H1 (cell line): ENCODE measurements around the gene RAB34. TPM values are rescaled to one million over a fixed set of nuclear protein-coding genes. Genes with fewer than 3 reads are reported as not detected.

ENCODE experiments used
- CTCF ChIA-PET: fragments of 300-600 bp; sonication (Branson Sonifier 250); formaldehyde crosslinking; loops from one replicate; lab custom pipeline; 2021; ENCODE audit not compliant: partially characterized antibody; lab: Charles Lee
- POLR2A ChIA-PET: fragments of 300-600 bp; sonication (Branson Sonifier 250); formaldehyde crosslinking; loops from one replicate; lab custom pipeline; 2021; ENCODE audit warnings: inconsistent platforms; ENCODE audit not compliant: partially characterized antibody; lab: Charles Lee
- DNase-seq, 2 experiments: peaks; one replicate each; pipeline versions ENCODE4 v3.0.0 to v3.0.0-alpha.2; 2010 to 2022; ENCODE audit warnings: low spot score in 2 of 2, low read depth in 1 of 2, mixed read lengths in 1 of 2
- FAIRE-seq: peaks from 2 replicates; lab custom pipeline; 2011; peaks lifted over from hg19 to GRCh38; lab: Jason Lieb, UNC
- H2AFZ ChIP-seq: 2 replicates; pipeline ENCODE4 v1.8.1; 2012; ENCODE audit warnings: low read length, inconsistent platforms
- H2AK5ac ChIP-seq: 2 replicates; pipeline ENCODE4 v1.6.1; 2013; ENCODE audit warnings: low read depth, low read length
- H2BK120ac ChIP-seq: replicated peaks from 2 replicates; pipeline ENCODE3; 2013; ENCODE audit warnings: low read depth, low read length, inconsistent platforms
- H2BK12ac ChIP-seq: 2 replicates; pipeline ENCODE4 v1.6.1; 2013; ENCODE audit warnings: low read depth, low read length
- H2BK15ac ChIP-seq: 2 replicates; pipeline ENCODE4 v1.6.1; 2013; ENCODE audit warnings: low read length
- H2BK20ac ChIP-seq: 2 replicates; pipeline ENCODE4 v1.6.1; 2013; ENCODE audit warnings: low read length
- H2BK5ac ChIP-seq: 2 replicates; pipeline ENCODE4 v1.6.1; 2013; ENCODE audit warnings: low read depth, low read length
- H3K14ac ChIP-seq: 2 replicates; pipeline ENCODE4 v1.6.1; 2013; ENCODE audit warnings: inconsistent platforms; ENCODE audit not compliant: insufficient read length
- H3K18ac ChIP-seq: 2 replicates; pipeline ENCODE4 v1.6.1; 2013; ENCODE audit warnings: low read length; ENCODE audit errors: extremely low read depth
- H3K23ac ChIP-seq: 2 replicates; pipeline ENCODE4 v1.6.1; 2013; ENCODE audit warnings: inconsistent platforms; ENCODE audit not compliant: insufficient read length
- H3K23me2 ChIP-seq: 2 replicates; pipeline ENCODE4 v1.6.1; 2013; ENCODE audit warnings: low read depth, low read length
- H3K27ac ChIP-seq: 2 replicates; pipeline ENCODE4 v1.6.1; 2011; ENCODE audit warnings: low read depth, low read length, inconsistent platforms
- H3K27me3 ChIP-seq, 4 experiments: replicated peaks in 1 of 4; 1 replicate in 1 of 4; 2 replicates in 3 of 4; pipeline versions ENCODE4 v1.6.1 to v1.8.1; 2011 to 2013; ENCODE audit warnings: low read length in 3 of 4, mild to moderate bottlenecking in 3 of 4, inconsistent platforms in 2 of 4, mixed read lengths in 2 of 4, moderate library complexity in 1 of 4; ENCODE audit not compliant: control insufficient read depth in 3 of 4, insufficient read depth in 3 of 4; ENCODE audit errors: extremely low read depth in 1 of 4
- H3K36me3 ChIP-seq, 4 experiments: 2 replicates each; pipeline versions ENCODE4 v1.6.1 to v1.8.1; 2011 to 2013; ENCODE audit warnings: mild to moderate bottlenecking in 4 of 4, low read length in 3 of 4, moderate library complexity in 2 of 4, control low read depth in 1 of 4, inconsistent platforms in 1 of 4; ENCODE audit not compliant: insufficient read depth in 4 of 4, control insufficient read depth in 2 of 4
- H3K4ac ChIP-seq: replicated peaks from 2 replicates; pipeline ENCODE3; 2013; ENCODE audit warnings: low read length, low read depth, mixed read lengths, inconsistent platforms; ENCODE audit not compliant: insufficient read length
- H3K4me1 ChIP-seq, 4 experiments: replicated peaks in 1 of 4; 1 replicate in 1 of 4; 2 replicates in 3 of 4; pipeline versions ENCODE4 v1.6.1 to v1.8.1; 2011 to 2013; ENCODE audit warnings: low read length in 3 of 4, inconsistent platforms in 2 of 4, mixed read lengths in 1 of 4; ENCODE audit not compliant: insufficient read depth in 4 of 4, control insufficient read depth in 3 of 4
- H3K4me2 ChIP-seq, 2 experiments: 2 replicates each; pipeline versions ENCODE4 v1.6.1 to v1.8.1; 2011 to 2013; ENCODE audit warnings: low read depth in 2 of 2, low read length in 2 of 2, control low read depth in 1 of 2, inconsistent platforms in 1 of 2, mild to moderate bottlenecking in 1 of 2; ENCODE audit not compliant: insufficient read depth in 1 of 2
- H3K4me3 ChIP-seq, 4 experiments: fragments of 200-600, 300-600 bp in 1 of 4; sonication (generic), shearing (Covaris generic), sonication (Bioruptor Twin) in 1 of 4; 2 replicates each; pipeline versions ENCODE4 v1.5.1 to v1.8.1; 2011 to 2016; ENCODE audit warnings: low read length in 4 of 4, low read depth in 3 of 4, control low read depth in 2 of 4, inconsistent platforms in 2 of 4, mild to moderate bottlenecking in 2 of 4, mixed read lengths in 1 of 4, moderate library complexity in 1 of 4; ENCODE audit not compliant: insufficient read depth in 2 of 4; ENCODE audit errors: extremely low read depth in 1 of 4
- H3K56ac ChIP-seq: replicated peaks from 2 replicates; pipeline ENCODE3; 2013; ENCODE audit warnings: low read depth, mild to moderate bottlenecking, mixed read lengths, low read length, inconsistent platforms; ENCODE audit not compliant: insufficient read length
- H3K79me1 ChIP-seq: 2 replicates; pipeline ENCODE4 v1.6.1; 2013; ENCODE audit warnings: low read depth, low read length, control low read depth
- H3K79me2 ChIP-seq, 2 experiments: 2 replicates each; pipeline versions ENCODE4 v1.6.1 to v1.8.1; 2012 to 2013; ENCODE audit warnings: low read length in 2 of 2, mild to moderate bottlenecking in 2 of 2, inconsistent platforms in 1 of 2; ENCODE audit not compliant: insufficient read depth in 2 of 2, control insufficient read depth in 1 of 2
- H3K9ac ChIP-seq, 4 experiments: replicated peaks in 1 of 4; 1 replicate in 1 of 4; 2 replicates in 3 of 4; pipeline versions ENCODE4 v1.6.1 to v1.8.1; 2011 to 2013; ENCODE audit warnings: low read depth in 3 of 4, low read length in 3 of 4, control low read depth in 2 of 4, mild to moderate bottlenecking in 2 of 4, moderate library complexity in 2 of 4, inconsistent platforms in 1 of 4; ENCODE audit errors: extremely low read depth in 1 of 4
- H3K9me3 ChIP-seq, 2 experiments: 2 replicates each; pipeline versions ENCODE4 v1.6.1 to v1.8.1; 2012 to 2013; ENCODE audit warnings: mild to moderate bottlenecking in 2 of 2, moderate library complexity in 2 of 2, control low read depth in 1 of 2, inconsistent platforms in 1 of 2, low read depth in 1 of 2, low read length in 1 of 2, mixed read lengths in 1 of 2; ENCODE audit not compliant: insufficient read depth in 2 of 2
- H4K20me1 ChIP-seq, 2 experiments: replicated peaks in 1 of 2; 2 replicates each; pipeline versions ENCODE3 to v1.8.1; 2011 to 2013; ENCODE audit warnings: inconsistent platforms in 2 of 2, low read length in 2 of 2, mild to moderate bottlenecking in 1 of 2; ENCODE audit not compliant: insufficient read depth in 2 of 2, control insufficient read depth in 1 of 2
- H4K5ac ChIP-seq: 2 replicates; pipeline ENCODE4 v1.6.1; 2013; ENCODE audit warnings: low read length, low read depth, mixed read lengths, inconsistent platforms; ENCODE audit not compliant: insufficient read length
- H4K8ac ChIP-seq: 2 replicates; pipeline ENCODE4 v1.8.0; 2013; ENCODE audit warnings: mild to moderate bottlenecking, moderate library complexity, low read length, inconsistent platforms; ENCODE audit not compliant: insufficient read depth; ENCODE audit errors: extremely low read depth
- H4K91ac ChIP-seq: replicated peaks from 2 replicates; pipeline ENCODE3; 2013; ENCODE audit warnings: low read length, mixed read lengths, inconsistent platforms; ENCODE audit not compliant: insufficient read length
- CHD2 ChIP-seq: IDR thresholded peaks from 2 replicates; pipeline ENCODE4 v1.6.1; 2012; ENCODE audit warnings: low read length, improper control_type of control experiment
- GABPA ChIP-seq: IDR thresholded peaks from 2 replicates; pipeline ENCODE4 v1.6.1; 2011; ENCODE audit warnings: mild to moderate bottlenecking, low read length, moderate library complexity, borderline replicate concordance; ENCODE audit not compliant: insufficient read depth
- HDAC6 ChIP-seq: IDR thresholded peaks from one replicate; pipeline ENCODE4 v1.7.1; 2012; ENCODE audit warnings: low read depth, mild to moderate bottlenecking, inconsistent platforms, low read length, moderate library complexity
- KDM5A ChIP-seq: fragments of 200-600 bp; IDR thresholded peaks from 2 replicates; pipeline ENCODE4 v1.7.1; 2012; ENCODE audit warnings: mild to moderate bottlenecking, low read length, inconsistent platforms, mixed read lengths
- PHF8 ChIP-seq: fragments of 200-600 bp; sonication (generic); conservative IDR thresholded peaks from 2 replicates; pipeline ENCODE4 v1.7.1; 2012; ENCODE audit warnings: low read depth, mild to moderate bottlenecking, inconsistent platforms, low read length, moderate library complexity
- TEAD4 ChIP-seq: IDR thresholded peaks from 2 replicates; pipeline ENCODE4 v1.6.1; 2012; ENCODE audit warnings: low read depth, low read length, inconsistent platforms, mixed read lengths
- WGBS, 2 experiments: shearing (Covaris generic) in 1 of 2; methylation state at CpG; one replicate each; pipeline versions ENCODE4 v1.1.6 to v1.1.7; 2013 to 2015; ENCODE audit warnings: low lambda C conversion rate in 2 of 2, mixed read lengths in 2 of 2, inconsistent platforms in 1 of 2, low coverage in 1 of 2, missing lambda C conversion rate in 1 of 2; ENCODE audit not compliant: insufficient replicate concordance in 2 of 2, insufficient coverage in 1 of 2, insufficient read length in 1 of 2; ENCODE audit errors: extremely low coverage in 1 of 2, missing lambda C conversion rate in 1 of 2; 5-methylcytosine and 5-hydroxymethylcytosine counted together
- polyA plus RNA-seq, 7 experiments: library from polyadenylated mRNA; depleted of rRNA in 3 of 7; stranded (reverse) in 5 of 7; unstranded in 2 of 7; fragments of >200 nt in 5 of 7; fragments of 200-250 nt in 2 of 7; gene quantifications; 1 replicate in 5 of 7; 2 replicates in 1 of 7; 4 replicates in 1 of 7; pipeline versions ENCODE4 v1.2.1 to v1.2.3, GENCODE V29; 2011 to 2013; ENCODE audit warnings: missing spikeins in 2 of 7, mixed read lengths in 2 of 7
- total RNA-seq: library from RNA; stranded (reverse); fragmentation: NEBNext Ultra II Directional; extraction: Animal tissue kit (Norgen Biotek cat#: 25700); gene quantifications from 2 replicates; pipeline ENCODE4 v1.2.1, GENCODE V29; 2021

RAB34 gene
- total and polyA plus RNA-seq, 2 of the 8 experiments (the other 6 are each of a cell fraction or from before 2014, with no cell fraction given) = 237 to 305 TPM

- H2BK12ac ChIP-seq = peak overlapping the region; percentile 89
- peaks cover 9 to 25% (median 18%) of the 10 kb centered on the region in 4 experiments for H3K4me1 ChIP-seq
- H3K23ac ChIP-seq = no peak overlapping the region
- H3K4me2 ChIP-seq = peak overlapping the region; percentile 51 to 62
- CTCF ChIA-PET = interaction anchor here (0.6 to 7.3 kb wide), 20 partner anchors 10 to 192 kb away, joined by 3 to 134 read pairs (median 8); partner anchors contain the start of genes DHRS13, FLOT2, NEK8 and TLCD1
- H2BK120ac ChIP-seq = peak overlapping the region; percentile 94
- H3K4me3 ChIP-seq = peak overlapping the region in 2 of 4 experiments; percentile 1 to 26; a peak in 1 of 8 replicates
- no peak overlapping the region for H3K9ac ChIP-seq
- H4K20me1 ChIP-seq = peaks cover 0 to 4% of the 10 kb centered on the region in 2 experiments
- H2AK5ac ChIP-seq = 0 out of 2 replicates have a peak overlapping the region, but pooled peaks have one; percentile 20
- H2BK15ac ChIP-seq = no peak overlapping the region
- H2BK20ac ChIP-seq = peak overlapping the region; percentile 95
- H3K14ac ChIP-seq = no peak overlapping the region
- H4K5ac ChIP-seq = no peak overlapping the region
- H3K79me1 ChIP-seq = no peaks in the 10 kb centered on the region; the same call in 1 of the 2 replicates
- POLR2A ChIA-PET = interaction anchor here (0.6 to 11.4 kb wide), 25 partner anchors 12 to 189 kb away, joined by 3 to 240 read pairs (median 4); partner anchors contain the start of genes FAM222B, FLOT2, NEK8 and RPL23A
- WGBS, 2 experiments = 14% methylated on average over 9 of the region's 9 CpGs; no CpG with 5 or more reads in 1 of the 2 experiments
- peak overlapping the region; percentile 78 for H4K91ac ChIP-seq
- peak overlapping the region; percentile 96; the same call in 1 of the 2 replicates for H2BK5ac ChIP-seq
- no peaks in the 10 kb centered on the region for H3K9me3 ChIP-seq
- peak overlapping the region; percentile 73 for H3K56ac ChIP-seq
- peak overlapping the region; percentile 87 for H3K4ac ChIP-seq
- DNase-seq (peak in 1 of 2 experiments; percentile 83), FAIRE-seq (peak; percentile 83)
- H2AFZ ChIP-seq = no peak overlapping the region
- no peak overlapping the region for H4K8ac ChIP-seq
- peak overlapping the region; percentile 94; the same call in 1 of the 2 replicates for H3K18ac ChIP-seq
- H3K27ac ChIP-seq = peak overlapping the region; percentile 44; the same call in 1 of the 2 replicates
- H3K79me2 ChIP-seq = peaks cover 0 to 10% of the 10 kb centered on the region in 2 experiments; a peak in 1 of 4 replicates
- H3K27me3 ChIP-seq = no peaks in the 10 kb centered on the region
- no peaks in the 10 kb centered on the region for H3K23me2 ChIP-seq
- H3K36me3 ChIP-seq = peaks cover 17 to 34% (median 24%) of the 10 kb centered on the region in 4 experiments
- TF ChIP-seq GABPA (no peak), TEAD4 (no peak), CHD2 (no peak), PHF8 (no peak), HDAC6 (no peak), KDM5A (no peak)
Measured at GRCh38 chr17:28760601-28761562, 43.2 kb upstream of the RAB34 start.
